OCI-LY7 (cell line): ENCODE measurements around the gene SGPL1. TPM values are rescaled to one million over a fixed set of nuclear protein-coding genes. Genes with fewer than 3 reads are reported as not detected.

Source experiments
- BruUV-seq: library from RNA; stranded (reverse); fragments of 400-500 nt; replicated peaks from 2 replicates; lab custom pipeline; 2021; lab: Mats Ljungman, UMichigan
- CTCF ChIA-PET: fragments of 300-600 bp; sonication (Branson Sonifier 250); formaldehyde crosslinking; loops from one replicate; lab custom pipeline; 2022; ENCODE audit warnings: antibody characterized with exemption; ENCODE audit not compliant: unreplicated experiment; lab: Charles Lee
- POLR2A ChIA-PET: fragments of 300-600 bp; sonication (Branson Sonifier 250); formaldehyde crosslinking; loops from one replicate; lab custom pipeline; 2022; ENCODE audit warnings: antibody characterized with exemption; lab: Charles Lee
- DNase-seq: peaks from one replicate; pipeline ENCODE4 v3.0.0-alpha.2; 2015; ENCODE audit warnings: low spot score
- H2AFZ ChIP-seq: fragments of 200-600 bp; sonication (generic), shearing (Covaris generic); 2 replicates; pipeline ENCODE4 v1.6.1; 2014; ENCODE audit warnings: mild to moderate bottlenecking, antibody characterized with exemption, low read length, moderate library complexity
- H3K27ac ChIP-seq: fragments of 200-600 bp; sonication (generic); 2 replicates; pipeline ENCODE4 v1.5.1; 2014; ENCODE audit warnings: mixed run types, low read depth, mild to moderate bottlenecking, moderate library complexity, low read length, inconsistent platforms; ENCODE audit not compliant: poor library complexity, severe bottlenecking
- H3K36me3 ChIP-seq: fragments of 200-600 bp; sonication (generic); 2 replicates; pipeline ENCODE4 v1.6.1; 2014; ENCODE audit warnings: mild to moderate bottlenecking, antibody characterized with exemption, low read length, moderate library complexity, mixed read lengths; ENCODE audit not compliant: insufficient read depth
- H3K4me1 ChIP-seq: fragments of 200-600 bp; sonication (generic); 2 replicates; pipeline ENCODE4 v1.5.1; 2014; ENCODE audit warnings: mild to moderate bottlenecking, low read length; ENCODE audit not compliant: insufficient read depth, poor library complexity, severe bottlenecking
- H3K4me2 ChIP-seq: fragments of 200-600 bp; sonication (generic); 2 replicates; pipeline ENCODE4 v1.6.1; 2014; ENCODE audit warnings: mild to moderate bottlenecking, low read length
- H3K4me3 ChIP-seq: fragments of 200-600 bp; sonication (generic); 2 replicates; pipeline ENCODE4 v1.5.1; 2014; ENCODE audit warnings: mild to moderate bottlenecking, low read depth, low read length; ENCODE audit not compliant: poor library complexity, severe bottlenecking
- H3K79me2 ChIP-seq: fragments of 200-600 bp; sonication (generic); 2 replicates; pipeline ENCODE4 v1.6.1; 2016; ENCODE audit warnings: low read depth, mild to moderate bottlenecking, low read length, moderate library complexity, mixed read lengths; ENCODE audit not compliant: insufficient read depth
- H3K9me2 ChIP-seq: fragments of 200-600 bp; sonication (generic); 2 replicates; pipeline ENCODE4 v1.6.1; 2016; ENCODE audit warnings: mild to moderate bottlenecking, low read length, mixed read lengths; ENCODE audit not compliant: insufficient read depth
- H3K9me3 ChIP-seq: fragments of 200-600 bp; sonication (generic); 2 replicates; pipeline ENCODE4 v1.6.1; 2014; ENCODE audit warnings: mild to moderate bottlenecking, mixed run types, low read length, mixed read lengths
- H4K20me1 ChIP-seq: fragments of 200-600 bp; sonication (generic); 2 replicates; pipeline ENCODE4 v1.6.1; 2014; ENCODE audit warnings: mild to moderate bottlenecking, antibody characterized with exemption, low read length, moderate library complexity, mixed read lengths; ENCODE audit not compliant: insufficient read depth
- EZH2phosphoT487 ChIP-seq: fragments of 200-600 bp; sonication (generic); IDR thresholded peaks from 2 replicates; pipeline ENCODE4 v1.6.1; 2018; ENCODE audit warnings: low read depth, borderline replicate concordance, mild to moderate bottlenecking, mixed run types, antibody characterized with exemption, low read length, moderate library complexity, mixed read lengths
- intact Hi-C: fragments of 100-400 bp; cut with micrococcal nuclease; formaldehyde crosslinking; loops from one replicate; pipeline ENCODE4 v1.10.0; 2022; ENCODE audit not compliant: unreplicated experiment
- total RNA-seq, 2 experiments: library from RNA; depleted of rRNA in 1 of 2; stranded (reverse); fragments of >200 nt in 1 of 2; shearing (Covaris generic) in 1 of 2; gene quantifications; 2 replicates each; pipeline ENCODE4 v1.2.3, GENCODE V29; 2014 to 2022
- TF ChIP-seq, protein P1 (sequence below): fragments of 200-600 bp; sonication (generic); conservative IDR thresholded peaks from 2 replicates; pipeline ENCODE4 v1.5.1; 2014; ENCODE audit warnings: mild to moderate bottlenecking, antibody characterized with exemption, low read length, moderate library complexity, mixed read lengths

Gene SGPL1
- total RNA-seq, 2 experiments from 2014 or later = 11.7 to 25.1 TPM

DNA sequence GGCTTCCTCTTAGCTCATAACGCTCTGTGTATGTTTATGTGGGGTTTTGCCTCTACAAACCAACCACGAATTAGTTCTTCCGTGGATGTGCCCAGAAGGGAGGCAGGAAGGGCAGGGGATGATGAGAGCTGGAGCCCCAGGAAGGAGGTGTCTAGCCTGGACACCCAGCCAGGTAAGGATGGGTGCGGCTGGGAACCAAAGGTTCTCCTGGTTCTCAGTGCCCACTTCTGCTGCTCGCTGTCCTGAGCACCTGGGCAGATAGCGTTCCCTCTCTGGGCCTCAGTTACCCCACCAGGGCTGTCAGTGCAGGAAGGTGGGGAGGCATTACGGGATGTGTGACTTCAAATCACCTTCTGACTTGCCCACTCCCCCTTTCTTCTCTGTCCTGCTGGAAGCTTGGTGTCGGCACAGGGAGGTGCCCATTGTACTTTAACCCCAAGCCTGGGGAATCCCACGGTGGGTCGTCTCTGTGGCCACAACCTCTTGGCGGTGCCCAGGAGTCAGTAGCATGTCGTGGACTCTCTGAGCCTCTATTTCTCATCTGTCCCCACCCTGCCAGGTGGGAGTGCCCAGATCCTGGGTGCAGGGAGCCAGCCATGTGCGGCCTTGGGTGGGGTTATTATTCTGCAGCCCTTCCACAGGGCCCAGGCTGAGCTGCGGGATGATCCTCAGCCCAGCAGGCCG lies 91.3 kb downstream of the SGPL1 start:
- H4K20me1 ChIP-seq = no peaks in the 10 kb centered on the region
- H3K36me3 ChIP-seq = no peaks in the 10 kb centered on the region
- BruUV-seq = no TSS peak
- H3K4me1 ChIP-seq = no peaks in the 10 kb centered on the region
- no peak overlapping the region for H3K4me3 ChIP-seq
- no peak overlapping the region for H2AFZ ChIP-seq
- intact Hi-C loops = no loop called here
- no peaks in the 10 kb centered on the region for H3K79me2 ChIP-seq
- ChIA-PET POLR2A (no interaction called here), CTCF (no interaction called here)
- no peaks in the 10 kb centered on the region for H3K9me2 ChIP-seq
- no peak for DNase-seq
- H3K27ac ChIP-seq = no peak overlapping the region
- TF ChIP-seq EZH2phosphoT487 = no peak
- TF ChIP-seq, protein P1, sequence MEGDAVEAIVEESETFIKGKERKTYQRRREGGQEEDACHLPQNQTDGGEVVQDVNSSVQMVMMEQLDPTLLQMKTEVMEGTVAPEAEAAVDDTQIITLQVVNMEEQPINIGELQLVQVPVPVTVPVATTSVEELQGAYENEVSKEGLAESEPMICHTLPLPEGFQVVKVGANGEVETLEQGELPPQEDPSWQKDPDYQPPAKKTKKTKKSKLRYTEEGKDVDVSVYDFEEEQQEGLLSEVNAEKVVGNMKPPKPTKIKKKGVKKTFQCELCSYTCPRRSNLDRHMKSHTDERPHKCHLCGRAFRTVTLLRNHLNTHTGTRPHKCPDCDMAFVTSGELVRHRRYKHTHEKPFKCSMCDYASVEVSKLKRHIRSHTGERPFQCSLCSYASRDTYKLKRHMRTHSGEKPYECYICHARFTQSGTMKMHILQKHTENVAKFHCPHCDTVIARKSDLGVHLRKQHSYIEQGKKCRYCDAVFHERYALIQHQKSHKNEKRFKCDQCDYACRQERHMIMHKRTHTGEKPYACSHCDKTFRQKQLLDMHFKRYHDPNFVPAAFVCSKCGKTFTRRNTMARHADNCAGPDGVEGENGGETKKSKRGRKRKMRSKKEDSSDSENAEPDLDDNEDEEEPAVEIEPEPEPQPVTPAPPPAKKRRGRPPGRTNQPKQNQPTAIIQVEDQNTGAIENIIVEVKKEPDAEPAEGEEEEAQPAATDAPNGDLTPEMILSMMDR = no peak
- H3K4me2 ChIP-seq = no peak overlapping the region
- H3K9me3 ChIP-seq = no peaks in the 10 kb centered on the region

DNA sequence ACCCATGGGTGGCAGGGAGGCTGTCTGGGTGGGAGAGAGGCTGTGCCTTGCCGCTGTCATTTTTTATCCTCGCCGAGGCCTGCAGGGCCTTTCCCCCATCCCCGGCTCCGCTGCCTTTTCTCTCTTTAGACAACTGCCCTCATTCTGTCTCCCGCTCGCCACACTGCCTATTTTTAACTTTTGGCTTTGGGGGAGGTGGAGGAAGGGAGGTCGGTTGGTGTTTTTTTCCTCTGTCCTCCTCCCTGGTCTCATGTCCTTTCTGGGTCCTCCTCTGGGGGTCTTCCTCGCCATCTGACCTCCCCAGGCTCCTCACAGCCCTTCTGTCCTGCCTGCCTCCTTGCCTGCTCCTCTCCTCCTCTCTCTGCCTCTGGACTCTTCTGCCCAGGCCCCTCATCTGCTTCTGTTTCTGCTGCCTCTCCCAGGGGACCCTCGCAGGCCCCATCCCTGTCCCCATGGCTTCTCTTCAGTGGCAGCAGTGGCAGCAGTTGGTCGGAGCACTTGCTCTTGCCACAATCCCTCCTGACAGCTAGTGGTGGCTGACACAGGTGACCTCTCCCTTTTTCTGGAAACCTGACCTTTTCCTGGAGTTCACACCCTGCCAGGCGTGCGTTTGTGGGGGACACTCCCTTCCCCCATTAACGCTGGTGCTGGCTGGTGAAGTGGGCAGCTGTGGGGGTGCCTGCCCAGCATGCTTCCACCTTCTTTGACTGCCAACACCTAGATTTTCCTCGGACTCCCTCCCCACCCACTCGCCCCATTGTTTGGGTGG lies 92.1 kb downstream of the SGPL1 start:
- Histone ChIP-seq H3K4me2 (no peak overlapping the region), H3K79me2 (no peaks in the 10 kb centered on the region), H3K4me1 (no peaks in the 10 kb centered on the region), H3K36me3 (no peaks in the 10 kb centered on the region), H3K9me3 (no peaks in the 10 kb centered on the region), H3K9me2 (no peaks in the 10 kb centered on the region), H4K20me1 (no peaks in the 10 kb centered on the region), H3K4me3 (no peak overlapping the region), H3K27ac (no peak overlapping the region), H2AFZ (no peak overlapping the region)
- BruUV-seq = no TSS peak
- no peak for DNase-seq
- POLR2A ChIA-PET = no interaction called here
- intact Hi-C loops = no loop called here
- CTCF ChIA-PET = no interaction called here
- TF ChIP-seq, protein P1 = no peak
- TF ChIP-seq EZH2phosphoT487 = no peak
